A673 (cell line): ENCODE data around the gene OGDH.

Experiments used
- CTCF ChIP-seq: fragments of 300-800, 200-600 bp; sonication (generic); conservative IDR thresholded peaks from 2 replicates; pipeline ENCODE4 v1.5.1; 2017; ENCODE audit warnings: low read depth, mild to moderate bottlenecking, antibody characterized with exemption, low read length, moderate library complexity, mixed read lengths
- EZH2 ChIP-seq: fragments of 200-600 bp; sonication (generic); IDR thresholded peaks from 2 replicates; pipeline ENCODE4 v1.6.1; 2017; ENCODE audit warnings: borderline replicate concordance, low read depth, mild to moderate bottlenecking, mixed read lengths, antibody characterized with exemption, low read length; ENCODE audit not compliant: poor library complexity, severe bottlenecking

DNA sequence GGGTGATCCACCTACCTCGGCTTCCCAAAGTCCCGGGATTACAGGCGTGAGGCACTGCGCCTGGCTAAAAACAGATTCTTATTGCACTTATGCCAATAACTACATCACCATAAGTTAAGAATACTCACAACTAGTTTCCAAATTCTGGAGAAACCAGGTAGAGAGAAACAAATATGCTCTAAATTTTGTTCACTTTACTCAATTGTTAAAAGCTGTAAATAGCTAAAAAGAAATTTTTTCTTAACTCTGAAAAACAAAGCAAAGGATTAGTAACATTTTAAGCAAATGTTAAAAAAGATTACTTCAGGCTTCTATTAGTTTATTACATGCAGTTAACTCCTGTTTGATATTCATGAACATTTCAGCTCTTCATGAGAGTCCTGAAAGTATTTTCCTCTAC lies 113.9 kb downstream of the OGDH start:
- TF ChIP-seq CTCF = no peak
- no peak for TF ChIP-seq EZH2
